Stimulated activated CD8-positive, alpha-beta memory T cell treated with anti-CD3 and anti-CD28 coated beads, Interleukin-15, amount 100 ng/mL, for 48 hours (primary cell): ENCODE data around the gene CA10.

ENCODE experiments used
- DNase-seq, 2 donors: peaks; one replicate each; pipeline ENCODE4 v3.0.0-alpha.2; 2020; ENCODE audit warnings: low read depth in 2 of 2

The CA10 gene

DNA sequence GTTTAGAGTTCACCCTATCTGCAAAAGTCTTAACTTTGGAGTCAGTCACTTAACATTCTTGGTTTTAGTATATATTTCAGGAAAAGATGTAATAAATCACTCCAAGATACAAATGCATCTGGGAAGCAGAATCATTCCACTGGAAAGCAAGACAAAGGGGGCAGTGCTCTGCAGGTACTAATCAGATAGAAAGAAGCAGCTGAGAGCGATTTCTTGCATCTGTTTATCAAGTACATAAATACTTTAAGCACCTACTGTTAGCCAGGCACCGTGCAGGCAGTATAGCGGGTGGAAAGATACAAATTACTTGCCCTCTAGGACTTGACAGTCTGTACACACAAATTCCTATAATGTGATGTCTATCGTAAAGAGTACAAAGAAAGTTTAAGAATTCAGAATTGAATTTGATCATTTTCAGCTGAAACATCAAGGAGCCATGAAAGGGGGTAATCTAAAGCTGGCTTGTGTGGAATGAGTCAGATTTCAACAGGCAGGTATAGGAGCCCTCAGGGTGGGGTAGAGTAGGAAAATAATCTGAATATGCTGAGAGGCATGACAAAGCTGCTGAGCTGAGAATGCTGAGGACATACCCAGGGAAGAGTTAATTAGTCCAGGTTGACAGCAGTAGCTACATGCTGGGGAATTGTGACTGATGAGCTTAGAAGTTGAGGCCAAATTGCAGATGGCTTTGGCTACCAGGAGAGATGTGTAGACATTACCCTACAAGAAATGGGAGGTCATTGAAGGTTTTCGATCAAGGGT is 110.2 kb downstream of the CA10 start:
- no peak for DNase-seq

DNA sequence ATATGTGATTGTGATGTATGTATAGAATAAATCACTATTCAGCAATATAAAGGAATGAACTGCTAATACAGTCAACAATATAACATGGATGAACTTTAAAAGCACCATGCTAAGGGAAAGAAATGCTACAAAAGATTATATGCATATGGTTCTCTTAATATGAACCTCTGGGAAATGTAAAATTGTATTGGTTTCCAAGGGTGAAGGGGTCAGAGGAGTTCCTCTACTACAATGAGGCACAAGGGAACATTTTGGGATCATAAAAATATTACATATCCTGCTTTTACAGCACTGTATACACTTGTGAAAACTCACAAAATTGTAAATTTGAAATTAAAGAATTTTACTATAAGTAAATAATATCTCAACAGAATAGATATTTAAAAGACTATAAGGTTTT is 111.4 kb downstream of the CA10 start:
- DNase-seq: no peak

DNA sequence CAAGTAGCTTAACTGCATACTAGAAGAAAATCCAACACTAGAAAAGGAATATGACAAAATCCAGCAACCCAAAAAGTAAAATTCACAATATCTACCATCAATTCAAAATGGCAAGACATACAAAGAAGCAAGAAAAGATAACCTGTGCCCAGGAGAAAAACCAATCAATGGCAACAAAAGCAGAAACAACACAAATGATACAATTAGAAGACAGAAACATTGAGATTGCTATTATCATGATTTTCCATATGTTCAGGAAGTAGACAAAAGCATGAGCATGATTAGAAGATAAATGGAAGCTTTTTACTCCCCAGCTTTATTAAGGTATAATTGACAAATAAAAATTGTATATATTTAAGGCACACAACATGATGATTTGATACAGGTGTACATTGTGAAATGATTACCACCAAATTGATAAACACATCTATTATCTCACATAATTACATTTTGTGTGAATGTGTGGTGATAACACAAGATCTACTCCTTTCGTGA is 117.3 kb downstream of the CA10 start:
- DNase-seq: no peak

DNA sequence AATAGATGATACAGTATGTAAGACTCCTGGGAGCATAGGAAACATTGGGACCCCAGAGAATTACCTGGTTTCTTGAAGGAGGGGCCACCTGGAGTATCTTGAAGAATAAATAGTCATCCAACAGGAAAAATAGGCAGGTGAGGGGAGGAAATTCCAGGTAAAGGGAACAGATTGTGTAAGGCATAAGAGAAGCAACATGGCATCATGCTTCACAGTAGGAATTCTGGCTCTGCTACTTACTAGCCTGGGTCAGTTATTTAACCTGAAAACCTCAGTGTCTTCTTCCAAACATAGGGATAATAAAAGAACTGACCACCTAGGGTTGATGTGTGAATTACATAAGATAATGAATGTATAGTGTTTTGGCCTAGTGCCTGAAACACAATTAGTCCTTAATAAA is 122.1 kb downstream of the CA10 start:
- no peak for DNase-seq

DNA sequence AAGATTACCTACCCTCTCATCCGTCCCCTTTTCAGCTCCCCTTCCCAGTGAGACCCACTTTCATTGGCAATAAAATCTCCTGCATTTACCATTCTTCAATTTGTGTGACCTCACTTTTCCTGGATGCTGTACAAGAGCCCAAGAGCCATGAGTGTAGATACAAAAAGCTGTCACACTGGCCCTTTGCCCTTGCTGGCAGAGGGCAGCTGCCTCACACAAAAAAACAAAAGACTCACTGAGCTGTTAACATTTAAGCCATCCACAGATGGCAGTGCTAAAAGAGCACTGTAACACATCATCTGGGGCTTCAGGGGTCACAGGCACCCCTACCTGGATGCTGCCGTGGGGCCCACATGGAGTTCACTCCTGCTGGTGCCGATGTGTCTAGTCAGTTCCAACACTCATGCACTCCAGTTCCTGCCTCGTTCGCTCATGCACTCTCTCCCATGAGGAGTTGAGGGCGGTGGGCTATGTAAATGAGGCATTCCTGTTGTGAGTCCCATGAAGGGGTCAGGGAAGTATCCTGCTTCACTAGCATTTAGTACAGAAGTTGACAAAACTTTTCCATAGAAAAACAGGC is 123.1 kb downstream of the CA10 start:
- no peak for DNase-seq

DNA sequence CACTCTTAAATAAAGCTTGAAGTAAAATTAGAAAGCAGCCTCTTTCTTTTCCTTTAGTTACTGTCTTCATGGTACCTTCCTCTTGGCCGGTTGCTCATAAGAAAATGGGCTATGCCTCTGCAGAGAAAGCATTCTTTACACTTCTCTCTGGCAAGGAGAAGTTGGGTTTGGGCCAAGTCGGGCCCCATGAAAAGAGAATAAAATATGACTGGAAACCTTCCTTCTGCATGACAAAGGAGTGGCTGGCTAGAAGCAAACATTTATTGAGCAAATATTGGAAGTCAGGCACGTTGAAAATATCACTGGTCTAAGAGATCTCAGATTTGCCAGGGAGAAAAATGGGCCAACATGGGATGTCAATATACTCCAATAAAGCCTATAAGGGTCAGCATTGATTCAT is 126.1 kb downstream of the CA10 start:
- no peak for DNase-seq

DNA sequence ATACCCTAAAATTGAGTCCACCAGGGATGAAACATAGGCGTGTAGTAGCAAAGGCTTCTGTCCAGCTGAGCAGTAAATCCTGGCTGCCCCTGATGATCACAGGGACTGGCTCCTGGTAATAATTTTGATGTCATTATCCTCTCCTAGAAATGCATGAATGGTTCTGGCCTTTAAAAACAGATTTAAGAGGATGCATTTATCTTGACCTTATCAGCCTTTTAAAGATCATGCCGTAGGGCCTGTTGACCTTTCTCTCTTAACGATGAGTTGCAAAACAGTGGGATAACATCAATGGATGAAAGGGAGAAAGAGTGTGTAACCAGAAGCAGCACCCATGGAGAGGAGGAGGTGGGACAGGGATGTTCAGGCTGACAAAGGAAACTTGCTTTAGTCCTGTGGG is 128.5 kb downstream of the CA10 start:
- DNase-seq: no peak

DNA sequence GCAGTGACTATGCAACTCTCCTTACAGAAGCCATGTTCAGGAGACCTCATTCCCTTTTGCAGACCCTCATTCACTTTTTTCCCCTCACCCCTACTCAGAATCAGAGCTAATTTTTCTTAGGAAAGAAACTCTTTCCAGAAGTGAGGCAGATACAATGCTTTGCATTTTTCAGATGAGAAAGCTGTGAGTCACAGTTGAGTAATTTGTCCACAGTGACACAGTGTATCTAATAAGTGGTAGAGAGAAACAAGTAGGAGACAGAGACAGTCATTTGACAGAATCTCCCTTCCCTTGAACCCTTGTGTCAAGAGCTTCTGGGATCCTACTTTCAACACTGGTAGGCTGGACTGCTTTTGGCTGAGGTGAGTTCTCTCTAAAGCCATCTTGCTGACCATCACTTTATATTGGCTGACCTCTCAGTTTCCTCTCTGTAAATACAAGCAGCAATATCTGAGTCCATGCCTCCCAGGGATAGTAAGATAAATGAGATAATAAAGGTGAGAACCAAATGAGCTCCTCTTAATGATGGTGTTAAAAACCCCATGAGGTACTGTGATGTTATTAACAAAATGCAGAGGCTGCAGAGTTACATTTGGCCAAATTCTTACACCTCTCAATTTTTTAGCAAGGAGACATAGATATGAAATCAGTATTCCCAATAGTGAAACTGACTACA is 130.8 kb downstream of the CA10 start:
- DNase-seq: no peak

DNA sequence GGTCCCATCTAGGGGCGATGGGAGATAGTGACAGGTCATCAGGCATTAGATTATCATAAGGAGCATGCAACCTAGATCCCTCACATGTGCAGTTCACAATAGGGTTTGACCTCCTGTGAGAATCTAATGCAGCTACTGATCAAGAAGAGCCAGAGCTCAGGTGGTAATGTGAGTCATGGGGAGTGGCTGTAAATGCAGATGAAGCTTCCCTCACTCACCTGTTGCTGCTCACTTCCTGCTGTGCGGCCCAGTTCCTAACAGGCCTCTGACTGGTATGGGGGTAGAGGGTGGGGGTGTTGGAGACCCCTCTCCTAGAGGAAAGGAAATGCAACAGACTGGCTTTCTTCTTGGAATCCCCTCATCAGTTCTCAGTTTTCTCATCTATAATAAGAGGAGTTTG is 131.4 kb downstream of the CA10 start:
- no peak for DNase-seq

DNA sequence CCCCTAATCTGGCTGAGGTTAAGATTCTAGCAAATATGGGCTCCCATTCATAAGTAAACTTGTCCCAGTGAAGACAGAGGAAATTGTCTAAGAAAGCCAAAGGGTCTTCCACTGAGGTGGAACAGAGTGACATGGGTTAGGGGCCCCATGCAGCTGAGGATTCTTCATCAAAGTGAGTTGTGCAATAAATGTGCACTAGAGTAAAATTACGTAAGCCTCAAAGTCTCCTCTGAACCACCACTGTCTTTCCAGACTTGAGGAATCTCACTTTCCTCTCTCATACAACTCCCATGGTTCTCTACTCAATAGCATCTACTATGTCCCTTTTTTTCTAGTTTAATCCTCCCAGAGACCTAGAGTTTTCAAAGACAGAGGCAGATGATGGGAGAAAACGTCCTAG is 132.4 kb downstream of the CA10 start:
- DNase-seq: no peak

DNA sequence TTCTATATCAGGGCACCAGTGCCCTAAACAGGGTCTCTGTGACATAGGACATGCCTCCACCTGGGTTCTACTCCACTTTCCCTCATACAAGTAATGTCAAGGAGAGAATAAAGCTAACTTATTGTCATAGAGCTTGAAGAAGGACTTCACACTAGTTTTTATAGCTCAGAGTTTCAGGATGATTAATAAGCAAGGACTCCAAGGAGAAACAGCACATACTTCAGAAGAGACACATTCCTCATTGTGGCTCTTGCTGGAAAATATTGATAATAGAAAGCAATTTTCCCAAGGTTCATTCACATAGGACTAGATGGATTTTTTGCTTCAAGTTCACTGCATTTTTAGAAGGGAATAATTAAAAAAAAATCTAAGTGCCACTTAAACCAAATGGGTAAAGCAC is 133.3 kb downstream of the CA10 start:
- no peak for DNase-seq

DNA sequence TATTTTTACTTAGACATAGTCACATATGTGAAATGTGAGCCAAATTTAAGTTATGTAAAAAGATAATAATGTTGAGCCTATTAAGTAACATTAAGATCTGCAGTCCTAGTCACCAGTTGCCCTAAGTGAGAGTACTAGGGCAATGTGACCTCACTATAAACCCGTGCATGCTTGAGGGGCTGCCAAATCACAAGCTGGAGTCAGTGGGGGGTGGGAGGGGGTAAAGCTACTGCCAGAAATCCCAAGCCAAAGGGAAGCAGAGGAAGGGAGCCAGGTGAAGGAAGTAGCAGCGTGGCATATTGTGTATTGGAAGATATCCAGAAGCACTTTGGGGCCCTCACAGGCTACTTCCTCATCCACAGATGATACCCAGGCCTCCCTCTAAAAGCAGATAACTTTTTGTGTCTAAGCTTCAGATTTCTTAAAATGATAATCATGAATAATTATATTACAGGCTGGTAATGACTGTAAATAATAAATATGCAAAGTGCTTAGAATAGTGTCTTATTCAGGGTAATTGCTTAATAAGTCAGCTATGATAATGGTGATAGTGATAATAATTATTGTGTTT is 134.1 kb downstream of the CA10 start:
- DNase-seq: no peak

DNA sequence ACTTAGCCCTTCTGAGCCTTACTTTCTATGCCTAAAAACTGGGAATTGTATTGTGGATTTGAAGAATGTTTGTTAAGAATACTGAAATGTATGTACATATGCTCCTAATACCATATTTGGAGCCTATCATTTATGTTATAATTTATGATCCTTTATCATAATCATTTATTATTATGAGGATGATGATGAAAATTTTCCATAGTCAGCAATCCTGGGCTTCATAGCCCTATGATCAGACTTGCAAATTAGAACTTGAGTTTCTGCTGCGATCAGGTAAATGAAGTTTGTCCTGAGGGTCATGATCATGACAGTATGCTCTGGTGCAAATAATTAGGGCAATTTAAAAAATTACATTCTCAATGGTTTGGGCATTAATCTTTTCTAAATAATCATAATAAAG is 147.4 kb downstream of the CA10 start:
- no peak for DNase-seq

DNA sequence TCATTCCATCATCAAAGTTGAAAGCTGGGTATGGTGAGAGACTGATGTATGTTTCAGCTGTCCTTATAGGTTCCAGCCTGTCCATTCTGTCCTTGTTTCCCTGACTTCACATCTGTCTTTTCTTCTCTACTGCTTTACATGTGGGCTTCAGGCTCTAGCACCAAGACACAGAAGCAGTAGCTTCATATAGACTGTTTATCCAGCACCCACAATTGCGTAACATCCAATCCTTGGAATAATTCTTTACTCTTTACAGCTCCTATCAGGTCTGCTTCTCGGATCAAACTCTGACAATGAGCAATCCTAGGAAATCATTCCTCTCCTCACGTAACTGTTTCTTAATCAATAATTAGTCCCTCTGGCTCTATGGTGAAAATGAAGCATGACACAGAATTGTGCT is 158.9 kb downstream of the CA10 start:
- no peak for DNase-seq

DNA sequence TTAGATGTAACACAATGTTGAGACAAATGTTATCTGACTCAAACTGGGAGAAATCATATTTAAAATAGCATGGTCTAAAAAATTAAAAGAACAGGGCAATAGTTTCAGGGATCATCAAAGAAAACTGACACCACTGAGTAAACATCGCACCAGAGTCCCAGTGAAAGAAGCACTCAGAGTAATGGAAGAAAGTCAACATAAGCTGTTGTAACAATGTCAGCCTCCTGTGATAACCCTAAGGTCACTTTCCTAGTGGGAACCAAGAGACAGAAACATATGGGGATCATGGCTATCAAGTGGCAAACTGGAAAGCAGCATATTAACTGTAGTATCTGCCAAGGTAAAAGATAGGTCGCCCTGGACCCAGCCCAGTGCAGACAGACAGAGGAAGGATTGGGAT is 160.8 kb downstream of the CA10 start:
- no peak for DNase-seq

DNA sequence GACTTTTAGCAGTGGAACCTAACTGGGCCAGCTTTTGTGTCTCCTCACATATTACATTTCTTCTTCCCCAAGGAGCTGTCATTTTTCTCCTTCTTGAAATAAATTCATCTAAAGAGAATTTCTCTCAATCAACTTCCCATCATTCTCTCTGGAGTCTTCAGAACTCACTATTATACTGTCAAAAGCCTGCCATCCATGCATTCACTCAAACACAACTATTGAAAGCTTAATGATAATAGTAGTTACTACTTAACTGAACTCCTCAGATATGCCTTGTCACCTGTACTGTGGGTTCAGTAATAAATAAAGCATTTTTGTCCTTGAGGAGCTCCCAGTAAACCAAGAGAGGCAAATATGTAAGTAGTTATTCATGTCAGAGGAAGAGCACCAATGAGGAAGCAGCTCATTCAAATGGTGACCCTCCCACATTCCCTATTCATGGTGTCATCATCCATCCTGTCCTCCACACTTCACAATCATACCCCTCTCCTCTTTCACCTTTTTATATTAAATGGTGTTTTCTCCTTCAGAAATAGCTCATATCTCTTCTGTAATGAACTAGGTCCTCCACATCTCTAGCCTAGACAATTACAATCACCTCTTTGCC is 162.6 kb downstream of the CA10 start:
- no peak for DNase-seq

DNA sequence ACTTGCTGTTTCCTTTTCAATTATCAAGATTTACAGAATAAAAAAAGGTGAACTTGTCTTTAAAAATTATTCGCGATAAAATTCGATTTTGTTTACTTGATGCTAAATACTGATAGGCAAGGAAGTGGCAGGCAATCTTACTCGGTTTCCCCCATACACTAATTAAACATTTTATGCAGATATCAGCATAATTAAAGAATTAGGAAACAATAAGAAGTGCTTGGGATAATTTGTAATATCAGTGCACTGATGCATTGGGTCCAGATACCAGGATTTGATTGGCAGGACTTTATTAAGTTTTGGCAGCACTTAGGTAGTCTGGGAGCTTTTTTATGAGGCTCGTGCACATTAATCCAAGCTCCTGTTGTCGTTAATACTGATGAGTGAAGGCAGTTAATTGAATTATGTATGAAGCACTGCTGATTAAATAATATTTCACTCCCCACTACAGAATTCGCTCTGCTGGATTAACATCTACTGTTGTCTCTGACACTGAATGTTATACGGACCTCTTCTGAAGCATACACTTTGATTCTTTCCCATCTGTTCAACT is 165.6 kb downstream of the CA10 start:
- DNase-seq: no peak

DNA sequence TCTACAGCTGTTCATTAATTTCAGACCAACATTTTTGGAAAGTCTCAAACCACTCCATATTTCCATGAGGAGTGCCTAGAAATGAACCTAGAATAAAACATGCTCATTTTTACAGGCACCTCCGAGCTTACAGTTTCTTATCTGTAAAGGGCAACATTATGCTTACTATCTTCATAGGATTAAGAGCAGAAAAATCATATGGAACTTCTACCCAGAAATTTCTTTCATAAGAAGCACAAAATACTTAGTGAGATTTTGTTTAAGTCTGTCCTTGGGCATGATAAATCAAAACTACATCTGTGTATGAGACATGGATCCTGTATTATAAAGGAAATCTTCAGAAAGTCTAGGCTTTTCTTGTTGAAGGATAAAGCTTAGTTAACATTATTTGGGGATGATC is 187.4 kb downstream of the CA10 start:
- no peak for DNase-seq

DNA sequence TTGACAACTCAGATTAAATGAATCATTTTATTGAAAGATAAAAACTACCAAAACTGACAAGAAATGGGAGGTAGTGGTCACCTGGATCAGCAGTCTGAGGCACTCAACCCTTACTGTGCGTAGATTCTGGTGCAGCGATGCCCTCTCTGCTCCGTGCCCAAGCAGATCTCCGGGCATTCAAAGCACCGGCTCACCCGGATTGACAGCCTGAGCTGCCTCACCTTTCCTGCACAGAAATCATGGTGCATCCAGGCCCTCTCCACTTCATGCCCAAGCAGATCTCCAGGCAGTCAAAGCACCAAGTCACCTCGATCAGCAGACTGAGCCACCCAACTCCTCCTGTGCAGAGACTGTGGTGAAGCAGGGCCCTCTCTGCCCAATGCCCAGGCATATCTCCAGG is 196.8 kb downstream of the CA10 start:
- DNase-seq: no peak

DNA sequence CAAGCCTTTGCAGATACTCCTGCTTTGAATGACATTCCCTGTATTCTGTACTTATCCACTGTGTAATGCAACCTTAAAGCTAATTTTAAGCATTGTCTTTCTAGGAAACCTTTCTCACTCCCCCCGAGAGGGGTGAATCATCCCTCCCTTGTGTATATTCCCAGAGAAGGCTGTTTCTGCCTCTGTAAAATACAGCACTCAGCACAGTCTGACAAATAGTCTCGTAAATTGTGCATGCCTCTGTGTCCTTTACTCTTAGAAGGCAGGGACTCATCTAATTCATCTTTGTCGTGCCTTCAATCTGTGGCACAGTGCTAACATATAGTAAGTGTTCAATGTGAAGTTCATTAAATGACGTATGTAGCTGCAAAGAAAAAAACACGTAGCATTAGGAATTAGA is 200.7 kb downstream of the CA10 start:
- DNase-seq: no peak

DNA sequence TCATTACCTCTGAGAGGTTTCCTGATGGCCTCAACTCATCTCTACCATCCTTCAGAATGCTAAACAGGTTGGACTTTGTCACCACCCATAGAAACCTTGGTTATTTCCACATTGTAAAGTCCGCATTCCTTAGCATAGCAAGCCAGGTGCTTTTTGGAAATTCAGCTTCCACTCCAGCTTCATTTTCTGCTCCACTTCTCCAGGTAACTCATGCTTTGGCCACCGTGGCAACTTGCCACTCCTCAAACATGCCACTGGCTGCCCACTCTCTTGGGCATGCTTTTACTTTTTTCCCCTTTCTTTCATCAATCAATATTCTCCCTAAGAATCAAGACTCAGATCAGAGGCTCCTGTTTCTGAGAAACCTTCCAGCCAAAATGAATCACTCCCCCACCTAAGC is 203.3 kb downstream of the CA10 start:
- DNase-seq: no peak

DNA sequence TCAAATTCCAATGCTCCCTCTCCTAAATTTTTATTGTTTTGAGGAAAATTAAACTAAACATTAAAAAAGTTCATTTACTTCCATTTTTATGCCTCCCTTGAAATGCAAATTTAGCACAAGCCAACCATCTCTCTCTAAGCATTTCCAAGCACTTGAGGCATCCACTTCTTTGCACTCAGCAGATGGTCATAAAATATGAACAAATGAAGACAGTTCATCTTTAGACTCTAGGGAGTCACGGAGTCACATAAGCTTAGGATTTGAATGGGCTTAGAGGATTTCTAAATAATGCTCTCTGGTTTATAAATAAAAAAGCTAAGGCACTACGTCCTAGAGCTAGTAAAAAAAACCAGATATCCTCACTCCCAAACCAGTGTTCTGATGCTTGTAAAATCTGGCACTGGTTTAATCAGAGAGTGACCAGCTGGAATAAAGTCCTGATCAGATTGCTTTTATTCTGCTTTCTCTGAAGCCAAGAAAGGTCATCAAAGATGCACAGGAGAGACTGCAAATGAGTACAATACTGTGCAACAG is 204.2 kb downstream of the CA10 start:
- no peak for DNase-seq
